GM19193 (cell line): ENCODE data around the gene PRCP.

Experiments
- POLR2A ChIP-seq: IDR thresholded peaks from 4 replicates; pipeline ENCODE4 v1.6.1; 2011; ENCODE audit not compliant: insufficient read depth, insufficient read length; ENCODE audit errors: extremely low read depth

Gene PRCP

DNA sequence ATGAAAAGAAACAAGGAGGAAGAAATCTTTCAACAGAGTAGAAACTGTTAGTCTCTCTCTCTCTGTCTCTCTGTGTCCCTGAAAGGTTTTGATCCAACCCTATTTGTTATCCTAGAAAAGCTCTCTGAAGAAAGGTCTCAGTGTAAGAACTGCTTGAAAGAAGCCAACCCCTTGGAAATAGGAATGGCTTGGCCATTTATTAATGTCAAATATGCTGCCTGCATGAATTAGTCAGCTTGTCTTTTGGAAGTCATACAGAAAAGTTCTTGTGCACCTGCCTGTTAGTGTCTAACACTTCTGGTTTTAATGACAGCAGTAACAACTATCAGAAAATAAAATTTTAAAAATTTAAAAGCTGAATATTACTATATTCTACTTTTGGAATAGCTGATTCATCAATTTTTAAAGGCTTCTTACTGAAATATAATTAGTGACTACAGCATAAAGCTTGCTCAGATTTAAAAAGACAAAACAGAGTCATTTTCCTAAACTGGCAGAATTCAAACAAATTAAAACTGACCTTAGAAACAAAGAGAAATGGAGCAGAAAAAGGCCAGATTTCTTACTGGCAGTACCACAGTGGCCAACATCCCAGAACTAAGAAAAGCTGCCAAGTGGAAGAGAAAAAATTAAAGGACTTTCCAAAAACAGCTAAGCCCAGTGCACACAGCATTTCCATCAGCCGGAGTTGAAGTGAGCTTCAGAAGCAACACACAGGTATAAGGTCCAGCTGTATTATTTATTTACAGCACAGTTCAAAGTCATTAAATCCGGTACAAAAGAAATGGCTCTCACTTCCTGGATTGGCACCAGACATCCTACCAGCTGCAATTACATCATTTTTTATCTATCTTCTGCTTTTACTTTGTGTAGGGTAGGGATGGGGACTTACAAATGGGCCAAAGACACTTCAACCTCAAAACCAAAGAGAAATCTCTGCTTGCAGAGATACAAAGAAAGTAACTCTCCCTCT is 76.3 kb downstream of the PRCP start:
- no peak for TF ChIP-seq POLR2A

DNA sequence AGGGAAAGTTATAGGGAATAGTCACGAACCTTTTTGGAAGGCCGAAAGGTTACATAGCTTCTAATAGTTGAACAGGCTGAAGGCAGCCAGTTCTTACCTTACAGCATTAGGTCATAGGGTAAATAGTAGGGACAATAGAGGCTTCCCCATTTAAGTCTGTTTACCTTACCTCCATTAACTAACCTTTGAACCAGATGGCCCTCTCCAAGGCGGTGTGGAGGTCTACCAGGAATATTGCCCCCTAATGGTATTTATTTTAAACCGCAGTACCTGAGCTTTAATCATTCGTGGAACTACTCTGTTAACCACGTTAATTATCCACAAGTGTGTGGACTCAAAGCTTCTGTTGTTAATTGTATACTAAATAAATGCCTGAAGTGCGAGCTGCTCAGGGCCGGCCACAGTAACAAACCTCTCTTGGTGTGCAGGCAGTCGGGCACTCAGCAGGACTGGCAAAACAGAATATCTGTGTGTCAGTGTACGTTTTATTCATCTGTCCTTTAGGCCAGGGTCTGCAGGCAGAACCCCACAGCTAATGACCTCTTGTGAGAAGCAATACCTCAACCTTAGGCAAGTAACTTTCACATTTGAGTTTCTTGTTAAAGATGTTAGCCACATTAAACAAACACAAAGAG is 81.7 kb downstream of the PRCP start:
- TF ChIP-seq POLR2A = no peak

DNA sequence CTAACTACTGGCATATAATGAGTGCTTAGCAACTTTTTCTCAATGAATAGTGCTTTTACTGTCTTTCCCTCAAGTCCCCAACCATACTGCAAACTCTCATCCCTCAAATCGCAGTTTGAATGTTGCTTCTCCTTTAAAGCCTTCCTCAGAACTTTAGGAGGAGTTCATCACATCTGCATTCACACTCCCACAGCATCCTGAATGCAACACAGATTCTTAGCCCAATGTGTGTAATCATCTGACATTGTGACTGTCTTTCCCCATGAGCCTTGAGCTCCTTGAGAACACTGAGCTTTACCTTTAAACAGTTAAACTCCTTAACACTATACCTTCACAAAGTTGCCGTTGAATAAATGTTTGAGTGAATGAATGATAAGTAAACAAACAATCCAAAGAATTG is 84.8 kb downstream of the PRCP start:
- no peak for TF ChIP-seq POLR2A

DNA sequence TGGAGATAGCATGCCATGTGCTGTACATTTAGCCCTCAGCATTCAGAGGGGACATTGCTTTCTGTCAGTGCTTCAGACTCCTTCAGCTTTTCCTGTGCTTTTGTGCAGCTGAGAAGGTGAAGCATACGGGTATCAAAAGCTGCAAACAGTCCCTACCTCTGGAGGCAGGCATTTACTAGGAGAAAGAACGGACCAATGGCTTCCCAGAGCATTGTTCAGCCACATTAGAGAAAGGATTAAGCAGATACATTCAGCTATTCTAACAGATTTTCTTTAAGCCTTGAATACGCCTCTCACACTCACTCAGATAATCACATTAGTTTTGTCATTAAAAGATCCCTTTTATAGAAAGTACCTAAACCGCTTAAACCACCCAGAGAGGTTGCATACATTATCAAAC is 85.9 kb downstream of the PRCP start:
- no peak for TF ChIP-seq POLR2A

DNA sequence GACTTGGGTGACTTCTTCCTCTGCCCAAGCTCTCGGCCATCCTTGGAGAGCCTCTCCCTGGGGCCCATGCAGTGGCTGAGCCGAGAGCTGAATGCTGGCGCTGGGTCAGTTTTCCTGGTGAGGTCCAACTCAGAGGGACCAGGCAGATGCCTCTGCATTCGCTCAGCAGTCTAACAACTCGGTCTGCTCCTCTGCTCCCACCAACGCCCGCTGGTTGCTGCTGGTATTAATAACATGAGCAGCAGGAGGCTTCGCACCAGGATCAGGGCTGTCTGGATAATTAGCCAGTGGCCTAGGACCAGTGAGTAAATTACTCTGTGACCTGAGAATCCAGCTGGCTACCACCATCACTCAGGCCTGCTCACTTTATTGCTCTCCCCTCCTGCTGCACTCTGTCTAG is 88.9 kb downstream of the PRCP start:
- TF ChIP-seq POLR2A = no peak

DNA sequence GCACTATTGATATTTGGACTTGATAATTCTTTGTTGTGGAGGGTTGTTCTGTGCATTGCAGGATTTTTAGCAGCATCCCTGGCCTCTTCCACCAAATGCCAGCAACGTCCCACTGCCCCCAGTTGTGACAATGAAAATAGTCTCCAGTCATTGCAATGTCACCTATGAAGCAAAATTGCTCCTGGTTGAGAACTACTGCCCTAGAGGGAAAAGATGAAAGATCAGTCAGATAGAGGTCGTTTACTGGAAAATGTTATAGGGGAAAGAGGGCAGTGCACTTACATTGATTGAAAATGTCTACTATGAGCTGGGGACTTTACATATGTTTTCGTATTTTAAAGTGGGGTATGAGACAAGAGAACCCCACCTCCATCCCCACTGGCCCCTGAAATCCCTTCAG is 89.5 kb downstream of the PRCP start:
- TF ChIP-seq POLR2A = no peak

DNA sequence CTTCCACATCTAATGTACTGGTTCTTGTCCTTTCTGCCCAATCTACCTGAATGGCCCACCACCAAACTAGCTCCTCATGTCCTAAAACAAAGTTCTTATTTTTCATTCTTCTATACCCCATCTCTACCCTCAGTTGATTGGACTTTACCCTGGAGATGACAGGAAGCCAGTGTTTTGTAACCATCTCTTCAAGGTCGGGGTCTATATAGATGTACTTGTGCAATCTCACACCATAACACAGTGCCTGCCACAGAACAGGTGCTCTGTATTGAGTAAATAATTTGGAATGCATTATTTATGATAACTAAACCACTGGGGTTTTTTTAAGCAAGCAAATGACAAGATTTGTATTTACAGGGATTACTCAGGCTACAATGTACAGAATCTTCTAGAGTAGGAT is 89.9 kb downstream of the PRCP start:
- TF ChIP-seq POLR2A = no peak

DNA sequence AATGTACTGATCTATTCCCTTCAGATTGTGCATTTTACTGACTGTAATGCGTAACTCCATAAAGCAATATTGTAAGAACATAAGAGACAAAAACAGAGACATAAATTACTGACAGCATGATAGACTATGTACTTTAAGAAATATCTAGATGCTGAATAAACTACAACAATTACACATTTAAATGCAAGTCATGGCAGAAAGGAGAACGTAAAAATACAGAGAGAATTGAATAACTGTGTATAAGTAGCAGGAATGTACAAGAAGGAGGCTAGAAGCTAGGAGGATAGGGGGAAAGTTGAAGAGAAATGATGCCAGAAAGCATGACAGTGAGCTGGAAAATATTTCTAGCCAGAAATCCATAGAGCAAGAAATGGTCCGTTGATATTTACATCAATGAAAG is 92.6 kb downstream of the PRCP start:
- TF ChIP-seq POLR2A = no peak

DNA sequence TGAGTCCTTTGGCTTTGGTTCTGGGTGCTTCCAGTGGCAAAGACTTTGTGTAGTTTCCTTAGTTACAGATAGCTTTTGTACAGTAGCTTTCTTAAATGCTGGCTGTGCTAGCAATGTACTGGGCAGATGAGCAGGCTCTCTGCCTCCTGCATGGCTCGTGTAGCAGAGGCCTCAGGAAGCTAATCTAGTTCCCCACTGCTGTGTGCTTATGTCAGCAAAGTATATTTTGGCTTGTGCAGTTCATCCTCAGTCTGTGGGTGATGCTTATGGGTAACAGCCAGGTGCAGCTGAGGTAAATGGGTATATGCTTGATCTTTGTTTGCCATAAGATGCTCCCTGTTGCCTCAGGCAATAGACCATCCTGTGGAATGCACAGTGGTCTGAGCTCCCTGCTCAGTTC is 97.5 kb downstream of the PRCP start:
- no peak for TF ChIP-seq POLR2A

DNA sequence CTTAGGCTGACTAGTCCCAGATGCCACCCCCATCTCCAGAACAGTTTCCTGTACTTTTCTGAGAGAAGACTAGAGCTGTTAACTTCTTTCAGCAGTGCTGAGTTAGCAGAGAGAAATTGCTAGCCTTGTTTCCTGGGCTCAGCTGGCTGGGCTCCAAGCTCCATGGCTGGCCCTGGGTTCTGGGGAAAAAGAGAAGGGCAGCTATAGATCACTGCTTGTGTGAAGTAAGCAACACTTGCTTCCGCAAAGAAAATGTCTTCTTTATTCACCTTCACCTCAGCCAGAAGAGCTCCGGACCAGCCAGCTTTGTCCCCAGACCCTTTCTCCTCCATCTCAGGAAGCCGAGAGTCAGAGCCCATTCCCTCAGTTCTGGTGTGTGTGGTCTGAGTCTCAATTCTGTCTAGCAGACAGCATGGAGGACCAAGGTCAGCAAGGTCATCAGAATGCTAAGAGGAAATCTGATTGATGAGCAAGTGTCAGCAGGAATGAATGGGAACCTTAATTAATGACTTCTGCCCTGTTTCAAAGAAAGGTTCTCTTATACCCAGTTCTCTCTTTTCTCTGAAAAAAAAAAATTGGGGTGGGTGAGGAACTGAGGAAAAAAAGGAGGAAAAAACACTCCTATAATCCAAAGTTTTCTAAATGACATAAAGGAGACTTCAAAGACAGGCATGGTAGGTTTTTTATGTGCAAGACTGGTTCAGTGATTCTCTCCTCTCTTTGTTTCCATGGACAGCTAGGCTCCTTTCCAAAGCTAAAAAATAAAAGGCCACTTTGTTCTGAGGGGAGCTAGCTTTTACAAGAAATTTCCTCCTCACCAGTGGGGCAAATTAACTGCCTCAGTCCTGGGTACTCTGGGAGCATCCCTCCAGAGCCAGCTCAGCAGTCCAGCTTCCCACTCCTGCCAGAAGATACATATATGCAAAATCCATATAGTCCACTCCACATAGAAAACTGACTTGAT is 103.0 kb downstream of the PRCP start:
- no peak for TF ChIP-seq POLR2A

DNA sequence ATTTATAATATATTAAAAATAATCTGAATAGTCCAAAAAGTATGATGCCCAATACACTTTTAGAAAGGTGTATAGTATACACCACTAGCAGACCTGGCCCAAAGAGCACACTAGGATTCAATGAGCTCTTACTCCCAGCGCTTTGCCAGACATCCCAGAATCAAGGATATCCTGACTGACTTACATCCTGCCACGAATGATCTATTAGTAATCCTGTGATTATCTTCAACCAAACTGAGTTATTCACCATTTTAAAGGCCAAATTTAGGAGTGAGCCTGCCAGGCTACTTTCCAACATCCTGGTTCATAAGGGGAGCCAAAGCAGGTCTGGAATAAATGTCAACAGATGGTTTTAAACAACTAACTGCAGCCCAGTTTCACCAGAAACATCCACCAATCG is 105.7 kb downstream of the PRCP start:
- TF ChIP-seq POLR2A = no peak

DNA sequence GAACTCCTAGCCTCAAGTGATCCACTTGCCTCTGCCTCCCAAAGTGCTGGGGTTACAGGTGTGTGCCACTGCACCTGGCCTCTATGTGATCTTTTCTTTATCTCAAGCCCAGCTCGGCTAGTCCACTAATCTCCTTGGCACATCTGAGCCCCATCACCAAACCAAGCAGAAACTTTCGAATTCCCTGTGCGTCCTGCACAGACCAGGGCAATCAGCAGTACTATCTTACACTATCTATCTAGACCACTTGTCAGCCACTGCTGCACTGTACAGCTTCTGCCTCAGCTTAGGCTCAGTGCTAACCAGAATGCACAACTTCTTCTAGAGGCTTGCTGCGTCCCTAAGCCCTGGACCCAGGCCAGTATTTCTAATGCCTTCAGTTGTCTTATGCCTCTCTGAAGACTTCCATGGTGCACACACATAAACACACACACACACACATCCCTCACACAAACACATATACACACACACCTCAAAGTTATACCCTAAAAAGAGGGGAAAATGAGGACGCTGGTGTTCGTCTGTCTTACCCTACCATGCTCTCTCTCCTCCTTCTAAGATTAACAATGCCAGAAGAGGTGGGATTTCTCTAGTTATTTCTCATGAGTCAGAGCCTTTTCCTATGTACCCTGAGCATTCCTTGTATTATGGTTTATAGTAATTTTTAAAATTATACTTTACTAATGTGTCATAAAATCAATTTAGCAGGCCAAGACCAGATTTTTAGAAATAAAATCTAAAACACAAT is 107.2 kb downstream of the PRCP start:
- TF ChIP-seq POLR2A = no peak

DNA sequence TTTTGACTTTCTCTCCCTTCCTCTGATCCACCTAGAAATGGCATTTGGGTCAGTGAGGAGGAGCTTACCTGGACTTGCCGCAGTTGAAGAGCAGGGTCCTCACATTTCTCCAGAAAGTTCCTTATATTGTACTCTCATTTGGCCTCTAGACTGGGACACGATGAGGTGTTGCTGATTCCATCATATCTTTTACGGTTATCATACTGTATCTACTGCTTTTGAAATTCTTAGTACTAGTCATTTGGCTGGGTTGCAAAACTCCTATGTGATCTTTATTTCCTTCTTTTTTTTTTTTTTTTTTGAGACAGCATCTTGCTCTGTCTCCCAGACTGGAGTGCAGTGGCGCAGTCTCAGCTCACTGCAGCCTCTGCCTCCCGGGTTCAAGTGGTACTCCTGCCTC is 107.9 kb downstream of the PRCP start:
- no peak for TF ChIP-seq POLR2A

DNA sequence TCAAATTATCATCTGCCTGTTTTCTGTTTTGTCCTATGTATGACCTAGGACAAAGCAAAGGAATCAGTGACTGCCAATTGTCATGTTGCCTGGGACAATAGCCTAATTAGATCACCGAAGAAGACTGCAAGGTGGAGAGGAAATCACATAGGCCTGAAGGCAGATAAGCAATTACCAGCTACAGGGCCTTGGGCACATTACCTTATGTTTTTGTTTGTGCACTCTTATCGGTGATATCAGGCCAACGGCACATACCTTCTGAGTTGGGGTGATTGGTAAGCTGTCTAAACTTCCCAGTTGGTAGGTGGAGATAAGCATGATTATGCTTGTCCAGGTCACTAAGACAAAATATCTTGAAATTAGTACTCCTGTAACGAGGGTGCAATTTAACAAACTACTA is 108.5 kb downstream of the PRCP start:
- no peak for TF ChIP-seq POLR2A

DNA sequence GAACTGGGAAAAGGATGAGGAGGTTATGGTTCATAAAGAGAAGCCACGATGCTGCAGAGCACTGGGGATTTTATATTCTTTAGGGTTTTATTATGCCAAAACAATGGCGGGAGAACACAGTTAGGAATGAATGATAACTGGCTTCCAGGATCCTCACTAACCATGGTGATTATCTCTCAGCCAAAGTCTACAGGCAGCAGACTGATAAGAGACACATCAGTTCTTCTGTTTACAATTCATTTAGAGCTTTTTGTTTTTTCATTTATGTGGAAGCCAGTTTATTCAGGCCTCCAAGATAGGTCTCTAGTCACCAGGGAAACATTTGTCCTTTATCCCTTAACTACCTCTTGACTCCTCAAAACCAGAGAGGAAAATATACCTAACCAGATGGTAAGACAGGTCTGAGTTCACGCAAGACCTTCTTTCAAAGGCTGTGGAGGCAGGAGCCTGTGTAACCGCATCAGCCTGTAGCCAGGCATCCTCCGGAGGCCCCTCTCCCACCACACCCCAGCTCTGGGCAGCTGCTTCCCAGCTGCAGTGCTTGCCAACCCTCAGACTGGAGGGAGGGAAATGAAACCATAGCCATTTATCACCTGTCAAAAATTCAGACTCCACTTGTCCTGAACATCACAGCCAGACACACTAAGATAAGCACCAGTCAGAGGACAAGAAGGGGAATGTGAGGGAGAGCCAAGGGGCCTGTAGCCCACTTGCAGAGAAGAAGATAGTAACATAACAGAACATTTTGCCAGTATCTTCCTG is 109.3 kb downstream of the PRCP start:
- TF ChIP-seq POLR2A = no peak

DNA sequence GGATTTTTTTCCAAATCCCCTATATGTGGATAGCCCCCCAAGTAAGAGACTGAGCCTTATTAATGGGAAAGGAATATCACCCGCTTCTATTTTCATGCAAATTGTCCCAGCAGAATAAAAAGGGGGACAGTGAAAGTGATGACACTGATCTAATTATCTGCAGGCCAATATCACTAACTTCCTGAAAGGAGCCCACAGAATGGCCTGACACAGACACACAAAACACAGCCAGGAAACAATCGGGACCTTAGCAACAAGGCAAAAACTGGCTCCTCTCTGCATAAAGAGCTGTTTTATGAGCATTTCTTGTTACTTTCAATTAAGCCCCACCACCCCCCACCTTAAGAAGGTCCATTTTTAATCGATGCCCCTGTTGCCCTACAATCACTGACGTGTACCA is 112.2 kb downstream of the PRCP start:
- no peak for TF ChIP-seq POLR2A
